ENCODE measurements around the gene ETFA. TPM values are rescaled to one million over a fixed set of nuclear protein-coding genes. Genes with fewer than 3 reads are reported as not detected.

The ETFA gene
- polyA plus RNA-seq, 3 donors, result 62.1 to 178 (median 166) TPM

DNA sequence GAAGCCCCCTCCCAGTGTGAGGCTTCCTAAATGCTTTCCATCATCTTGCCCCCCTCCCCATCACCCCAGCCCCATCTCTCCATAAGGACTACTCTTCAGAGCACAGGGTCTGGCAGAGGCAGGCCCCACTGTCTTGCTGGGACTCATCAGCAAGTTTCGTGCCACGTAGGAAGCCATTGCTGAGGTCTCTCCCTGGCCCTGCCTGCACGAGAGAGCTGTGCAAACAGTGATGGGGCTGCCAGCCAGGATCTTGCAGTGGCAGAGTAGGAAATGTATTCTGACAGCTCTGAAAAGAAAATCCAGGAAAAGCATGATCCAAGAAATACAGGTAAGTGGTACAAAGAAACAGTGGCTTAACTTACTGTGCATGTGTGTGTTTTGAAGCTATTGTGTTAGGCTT, 47.9 kb upstream of the ETFA start:
- Histone ChIP-seq H3K4me2 (replicated peaks; ENCODE audit: extremely low read depth, low read length, poor library complexity, severe bottlenecking) (no peak overlapping the region), H3K4me1 (ENCODE audit: control insufficient read depth in 1 of 2, insufficient read depth in 2 of 2, low read length in 2 of 2) (no peaks in the 10 kb centered on the region), H2AFZ (ENCODE audit: insufficient read depth, low read depth, low read length, poor library complexity, severe bottlenecking) (no peak overlapping the region), H4K20me1 (ENCODE audit: insufficient read depth, low read length) (no peaks in the 10 kb centered on the region), H3K27me3 (ENCODE audit: control insufficient read depth in 2 of 2, insufficient read depth in 2 of 2, low read length in 2 of 2) (no peaks in the 10 kb centered on the region), H3K4me3 (replicated peaks in 1 of 3; ENCODE audit: low read depth in 2 of 3, low read length in 3 of 3) (no peak overlapping the region), H3K79me2 (ENCODE audit: insufficient read depth, low read length) (no peaks in the 10 kb centered on the region), H3K36me3 (replicated peaks in 1 of 2; ENCODE audit: control insufficient read depth in 1 of 2, insufficient read depth in 2 of 2, low read length in 2 of 2) (no peaks in the 10 kb centered on the region), H3K9ac (ENCODE audit: insufficient read depth, low read length, poor library complexity, severe bottlenecking) (no peak overlapping the region), H3K9me3 (replicated peaks in 1 of 2; ENCODE audit: control insufficient read depth in 1 of 2, insufficient read depth in 1 of 2, low read length in 2 of 2) (no peaks in the 10 kb centered on the region), H3K27ac (ENCODE audit: low read depth in 1 of 2, low read length in 2 of 2) (no peak overlapping the region)
- H3K4me1 Mint-ChIP-seq, result no peaks in the 10 kb centered on the region
- intact Hi-C loops (cut with micrococcal nuclease), result no loop called here
- H3K36me3 Mint-ChIP-seq, result peaks cover 5 to 7% of the 10 kb centered on the region in 2 donors
- H3K27ac Mint-ChIP-seq, result no peak overlapping the region
- no peak overlapping the region for H3K4me3 Mint-ChIP-seq
- H3K9me3 Mint-ChIP-seq, result peaks cover 0 to 2% (median 0%) of the 10 kb centered on the region in 7 donors
- DNase-seq, result no peak
- TF ChIP-seq, protein P1, sequence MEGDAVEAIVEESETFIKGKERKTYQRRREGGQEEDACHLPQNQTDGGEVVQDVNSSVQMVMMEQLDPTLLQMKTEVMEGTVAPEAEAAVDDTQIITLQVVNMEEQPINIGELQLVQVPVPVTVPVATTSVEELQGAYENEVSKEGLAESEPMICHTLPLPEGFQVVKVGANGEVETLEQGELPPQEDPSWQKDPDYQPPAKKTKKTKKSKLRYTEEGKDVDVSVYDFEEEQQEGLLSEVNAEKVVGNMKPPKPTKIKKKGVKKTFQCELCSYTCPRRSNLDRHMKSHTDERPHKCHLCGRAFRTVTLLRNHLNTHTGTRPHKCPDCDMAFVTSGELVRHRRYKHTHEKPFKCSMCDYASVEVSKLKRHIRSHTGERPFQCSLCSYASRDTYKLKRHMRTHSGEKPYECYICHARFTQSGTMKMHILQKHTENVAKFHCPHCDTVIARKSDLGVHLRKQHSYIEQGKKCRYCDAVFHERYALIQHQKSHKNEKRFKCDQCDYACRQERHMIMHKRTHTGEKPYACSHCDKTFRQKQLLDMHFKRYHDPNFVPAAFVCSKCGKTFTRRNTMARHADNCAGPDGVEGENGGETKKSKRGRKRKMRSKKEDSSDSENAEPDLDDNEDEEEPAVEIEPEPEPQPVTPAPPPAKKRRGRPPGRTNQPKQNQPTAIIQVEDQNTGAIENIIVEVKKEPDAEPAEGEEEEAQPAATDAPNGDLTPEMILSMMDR (IDR thresholded peaks at IDR 0.05), result no peak
- WGBS (ENCODE audit: insufficient coverage), result 100% methylated on average over 3 of the region's 3 CpGs
- H3K27me3 Mint-ChIP-seq (ENCODE audit: low read depth in 3 of 3), result peaks cover 0 to 6% (median 0%) of the 10 kb centered on the region in 3 donors

DNA sequence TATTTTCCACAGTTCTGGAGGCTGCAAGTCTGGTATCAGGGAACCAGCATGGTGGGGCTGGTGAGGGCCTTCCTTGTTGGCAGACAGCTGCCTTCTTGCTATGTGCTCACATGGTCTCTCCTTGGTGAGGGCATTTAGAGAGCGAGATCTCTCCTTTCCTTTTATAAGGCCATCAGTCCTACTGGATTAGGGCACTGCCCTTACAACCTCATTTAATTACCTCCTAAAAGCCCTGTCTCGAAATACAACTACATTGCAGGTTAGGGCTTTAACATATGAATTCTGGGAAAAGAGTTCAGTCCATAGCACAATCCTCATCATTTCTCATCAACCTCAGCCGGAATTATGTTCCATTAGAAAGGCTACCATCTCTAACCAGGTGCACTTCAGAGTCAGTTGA, 47.2 kb upstream of the ETFA start:
- WGBS (ENCODE audit: insufficient coverage), result 93% methylated on average over 2 of the region's 3 CpGs
- H3K27me3 ChIP-seq (ENCODE audit: control insufficient read depth in 2 of 2, insufficient read depth in 2 of 2, low read length in 2 of 2), result no peaks in the 10 kb centered on the region
- Mint-ChIP-seq H3K9me3 (peaks cover 0 to 2% (median 0%) of the 10 kb centered on the region in 7 donors), H3K27ac (no peak overlapping the region), H3K4me1 (no peaks in the 10 kb centered on the region), H3K4me3 (no peak overlapping the region), H3K36me3 (peaks cover 8 to 12% of the 10 kb centered on the region in 2 donors), H3K27me3 (ENCODE audit: low read depth in 3 of 3) (peaks cover 0 to 6% (median 0%) of the 10 kb centered on the region in 3 donors)
- H3K36me3 ChIP-seq (replicated peaks in 1 of 2; ENCODE audit: control insufficient read depth in 1 of 2, insufficient read depth in 2 of 2, low read length in 2 of 2), result no peaks in the 10 kb centered on the region
- H3K4me2 ChIP-seq (replicated peaks; ENCODE audit: extremely low read depth, low read length, poor library complexity, severe bottlenecking), result no peak overlapping the region
- H3K9ac ChIP-seq (ENCODE audit: insufficient read depth, low read length, poor library complexity, severe bottlenecking), result no peak overlapping the region
- no peak for DNase-seq
- no peaks in the 10 kb centered on the region for H3K4me1 ChIP-seq (ENCODE audit: control insufficient read depth in 1 of 2, insufficient read depth in 2 of 2, low read length in 2 of 2)
- H4K20me1 ChIP-seq (ENCODE audit: insufficient read depth, low read length), result no peaks in the 10 kb centered on the region
- H3K9me3 ChIP-seq (replicated peaks in 1 of 2; ENCODE audit: control insufficient read depth in 1 of 2, insufficient read depth in 1 of 2, low read length in 2 of 2), result no peaks in the 10 kb centered on the region
- TF ChIP-seq, protein P1 (IDR thresholded peaks at IDR 0.05), result no peak
- H2AFZ ChIP-seq (ENCODE audit: insufficient read depth, low read depth, low read length, poor library complexity, severe bottlenecking), result no peak overlapping the region
- no peak overlapping the region for H3K4me3 ChIP-seq (replicated peaks in 1 of 3; ENCODE audit: low read depth in 2 of 3, low read length in 3 of 3)
- H3K27ac ChIP-seq (ENCODE audit: low read depth in 1 of 2, low read length in 2 of 2), result no peak overlapping the region
- intact Hi-C loops (cut with micrococcal nuclease), result no loop called here
- no peaks in the 10 kb centered on the region for H3K79me2 ChIP-seq (ENCODE audit: insufficient read depth, low read length)
